IMR-90 (cell line): ENCODE data around the gene TFDP2. TPM values are rescaled to one million over a fixed set of nuclear protein-coding genes. Genes with fewer than 3 reads are reported as not detected.

ENCODE experiments used
- ATAC-seq: fragments of 200-7000 bp; cut with Tn5 transposase; 2 replicates; pipeline ENCODE4 v1.9.1; 2020; ENCODE audit warnings: low read depth, mild to moderate bottlenecking, moderate library complexity
- BruUV-seq: library from RNA; stranded (reverse); fragments of 400-500 nt; replicated peaks from 2 replicates; lab custom pipeline; 2021; lab: Mats Ljungman, UMichigan
- CTCF ChIA-PET: fragments of 300-600 bp; formaldehyde crosslinking; extraction: SDS; loops from one replicate; lab custom pipeline; 2021; ENCODE audit warnings: antibody characterized with exemption; lab: Yijun Ruan, JAX
- POLR2A ChIA-PET: fragments of 300-600 bp; sonication (Branson Sonifier 250); formaldehyde crosslinking; loops from one replicate; lab custom pipeline; 2022; ENCODE audit warnings: antibody characterized with exemption; ENCODE audit not compliant: unreplicated experiment; lab: Charles Lee
- DNase-seq: peaks from one replicate; pipeline ENCODE4 v3.0.0; 2013
- H2AFZ ChIP-seq: replicated peaks from 2 replicates; pipeline ENCODE3; 2013; ENCODE audit warnings: low read length, mild to moderate bottlenecking; ENCODE audit not compliant: poor library complexity
- H2AK5ac ChIP-seq: 2 replicates; pipeline ENCODE4 v1.6.1; 2013; ENCODE audit warnings: low read depth, low read length, inconsistent platforms
- H2AK9ac ChIP-seq: replicated peaks from 2 replicates; pipeline ENCODE3; 2013; ENCODE audit warnings: mild to moderate bottlenecking, low read depth, low read length, moderate library complexity; ENCODE audit not compliant: poor library complexity
- H2BK120ac ChIP-seq: 2 replicates; pipeline ENCODE4 v1.6.1; 2013; ENCODE audit warnings: low read depth, low read length, inconsistent platforms
- H2BK15ac ChIP-seq: 3 replicates; pipeline ENCODE4 v1.6.1; 2013; ENCODE audit warnings: low read depth, low read length, inconsistent platforms
- H2BK20ac ChIP-seq: 2 replicates; pipeline ENCODE4 v1.6.1; 2013; ENCODE audit warnings: low read depth, mild to moderate bottlenecking, inconsistent platforms, low read length, moderate library complexity
- H2BK5ac ChIP-seq: 2 replicates; pipeline ENCODE4 v1.6.1; 2013; ENCODE audit warnings: mild to moderate bottlenecking, low read depth, low read length, inconsistent platforms; ENCODE audit not compliant: poor library complexity, severe bottlenecking
- H3K14ac ChIP-seq: replicated peaks from 2 replicates; pipeline ENCODE4 v1.6.1; 2013; ENCODE audit warnings: low read depth, low read length, inconsistent platforms
- H3K18ac ChIP-seq: 2 replicates; pipeline ENCODE4 v1.6.1; 2013; ENCODE audit warnings: low read depth, low read length, control low read depth
- H3K23ac ChIP-seq: 2 replicates; pipeline ENCODE4 v1.6.1; 2013; ENCODE audit warnings: low read depth, low read length, inconsistent platforms
- H3K27ac ChIP-seq: 2 replicates; pipeline ENCODE4 v1.5.1; 2013; ENCODE audit warnings: mild to moderate bottlenecking, control low read depth, low read length; ENCODE audit not compliant: insufficient read depth
- H3K27me3 ChIP-seq: 2 replicates; pipeline ENCODE4 v1.6.1; 2013; ENCODE audit warnings: low read length; ENCODE audit not compliant: control insufficient read depth, insufficient read depth
- H3K36me3 ChIP-seq: 2 replicates; pipeline ENCODE4 v1.6.1; 2013; ENCODE audit warnings: low read length, mixed read lengths; ENCODE audit not compliant: control insufficient read depth, insufficient read depth
- H3K4ac ChIP-seq: 2 replicates; pipeline ENCODE4 v1.6.1; 2013; ENCODE audit warnings: low read depth, low read length, inconsistent platforms
- H3K4me1 ChIP-seq: 2 replicates; pipeline ENCODE4 v1.6.1; 2013; ENCODE audit warnings: low read length, mixed read lengths; ENCODE audit not compliant: control insufficient read depth, insufficient read depth
- H3K4me2 ChIP-seq: 2 replicates; pipeline ENCODE4 v1.6.1; 2013; ENCODE audit warnings: low read depth, mild to moderate bottlenecking, control low read depth, low read length, moderate library complexity
- H3K4me3 ChIP-seq: 2 replicates; pipeline ENCODE4 v1.5.1; 2013; ENCODE audit warnings: low read depth, mild to moderate bottlenecking, control low read depth, low read length, moderate library complexity; ENCODE audit not compliant: insufficient read depth
- H3K56ac ChIP-seq: 2 replicates; pipeline ENCODE4 v1.6.1; 2013; ENCODE audit warnings: low read length, inconsistent platforms; ENCODE audit not compliant: insufficient read depth; ENCODE audit errors: extremely low read depth
- H3K79me1 ChIP-seq, 2 experiments: 2 replicates each; pipeline ENCODE4 v1.6.1; 2013; ENCODE audit warnings: low read length in 2 of 2, inconsistent platforms in 1 of 2, low read depth in 1 of 2
- H3K9ac ChIP-seq: 2 replicates; pipeline ENCODE4 v1.6.1; 2013; ENCODE audit warnings: low read depth, low read length, control low read depth
- H3K9me1 ChIP-seq: 2 replicates; pipeline ENCODE4 v1.6.1; 2013; ENCODE audit warnings: low read length, inconsistent platforms; ENCODE audit not compliant: insufficient read depth
- H3K9me3 ChIP-seq: 2 replicates; pipeline ENCODE4 v1.6.1; 2013; ENCODE audit warnings: low read length; ENCODE audit not compliant: control insufficient read depth, insufficient read depth
- H4K20me1 ChIP-seq: 2 replicates; pipeline ENCODE4 v1.6.1; 2013; ENCODE audit warnings: low read length, inconsistent platforms; ENCODE audit not compliant: insufficient read depth
- H4K5ac ChIP-seq: 2 replicates; pipeline ENCODE4 v1.6.1; 2013; ENCODE audit warnings: mild to moderate bottlenecking, low read depth, low read length, control low read depth
- H4K8ac ChIP-seq, 2 experiments: 2 replicates each; pipeline ENCODE4 v1.6.1; 2013; ENCODE audit warnings: low read depth in 2 of 2, low read length in 2 of 2, control low read depth in 1 of 2, inconsistent platforms in 1 of 2
- H4K91ac ChIP-seq: 2 replicates; pipeline ENCODE4 v1.6.1; 2013; ENCODE audit warnings: low read depth, low read length, inconsistent platforms; ENCODE audit not compliant: insufficient read depth
- BHLHE40 ChIP-seq: fragments of 150-350 bp; IDR thresholded peaks from 2 replicates; pipeline ENCODE4 v1.6.1; 2016; ENCODE audit warnings: mild to moderate bottlenecking, low read depth, low read length
- CEBPB ChIP-seq: IDR thresholded peaks from 2 replicates; pipeline ENCODE4 v1.6.1; 2012; ENCODE audit warnings: low read depth, low read length, improper control_type of control experiment
- CHD1 ChIP-seq: IDR thresholded peaks from 2 replicates; pipeline ENCODE4 v1.6.1; 2012; ENCODE audit warnings: low read depth, low read length, improper control_type of control experiment
- CTCF ChIP-seq: conservative IDR thresholded peaks from 2 replicates; pipeline ENCODE4 v1.5.1; 2012; ENCODE audit warnings: mild to moderate bottlenecking, low read depth, low read length, improper control_type of control experiment
- ELK1 ChIP-seq: fragments of 150-350 bp; IDR thresholded peaks from 2 replicates; pipeline ENCODE4 v1.6.1; 2016; ENCODE audit warnings: low read depth, mild to moderate bottlenecking, low read length, moderate library complexity, borderline replicate concordance
- FOS ChIP-seq: fragments of 150-350 bp; IDR thresholded peaks from 2 replicates; pipeline ENCODE4 v1.6.1; 2016; ENCODE audit warnings: low read depth, low read length
- MAFK ChIP-seq: IDR thresholded peaks from 2 replicates; pipeline ENCODE4 v1.6.1; 2012; ENCODE audit warnings: low read depth, low read length, improper control_type of control experiment
- MAZ ChIP-seq: IDR thresholded peaks from 2 replicates; pipeline ENCODE4 v1.6.1; 2012; ENCODE audit warnings: low read depth, mild to moderate bottlenecking, low read length, improper control_type of control experiment, moderate library complexity, borderline replicate concordance
- MXI1 ChIP-seq: IDR thresholded peaks from 2 replicates; pipeline ENCODE4 v1.6.1; 2012; ENCODE audit warnings: low read depth, mild to moderate bottlenecking, low read length, moderate library complexity, borderline replicate concordance
- NFE2L2 ChIP-seq: fragments of 150-350 bp; IDR thresholded peaks from 2 replicates; pipeline ENCODE4 v1.6.1; 2016; ENCODE audit warnings: low read depth, mild to moderate bottlenecking, low read length
- POLR2A ChIP-seq: IDR thresholded peaks from 2 replicates; pipeline ENCODE4 v1.6.1; 2012; ENCODE audit warnings: mild to moderate bottlenecking, low read depth, low read length
- RAD21 ChIP-seq: IDR thresholded peaks from 2 replicates; pipeline ENCODE4 v1.6.1; 2012; ENCODE audit warnings: low read length, improper control_type of control experiment
- RCOR1 ChIP-seq: IDR thresholded peaks from 2 replicates; pipeline ENCODE4 v1.6.1; 2012; ENCODE audit warnings: mild to moderate bottlenecking, low read length, improper control_type of control experiment; ENCODE audit not compliant: insufficient replicate concordance
- RFX5 ChIP-seq: IDR thresholded peaks from 2 replicates; pipeline ENCODE4 v1.8.0; 2012; ENCODE audit warnings: low read depth, mild to moderate bottlenecking, low read length, moderate library complexity
- SMC3 ChIP-seq: fragments of 150-350 bp; IDR thresholded peaks from 2 replicates; pipeline ENCODE4 v1.6.1; 2016; ENCODE audit warnings: low read depth, mild to moderate bottlenecking, antibody characterized with exemption, low read length, moderate library complexity
- USF2 ChIP-seq: fragments of 150-350 bp; IDR thresholded peaks from 2 replicates; pipeline ENCODE4 v1.6.1; 2017; ENCODE audit warnings: mild to moderate bottlenecking, antibody characterized with exemption, low read length, low read depth
- WGBS, 2 experiments: methylation state at CpG; one replicate each; pipeline versions ENCODE4 v1.1.5 to v1.1.7; 2013; ENCODE audit warnings: missing lambda C conversion rate in 2 of 2; ENCODE audit not compliant: insufficient read length in 1 of 2; ENCODE audit errors: extremely low coverage in 2 of 2; 5-methylcytosine and 5-hydroxymethylcytosine counted together
- dilution Hi-C: fragments of 300-500 bp; cut with HindIII; formaldehyde crosslinking; loops from one replicate; pipeline ENCODE4 v1.14.3; 2018; ENCODE audit warnings: low sequenced_read_pairs; ENCODE audit not compliant: unreplicated experiment
- in situ Hi-C: fragments of 300-500 bp; cut with MboI; formaldehyde crosslinking; loops from 3 replicates; pipeline ENCODE4 v1.14.3; 2019; ENCODE audit warnings: low sequenced_read_pairs, inconsistent platforms, mixed read lengths
- intact Hi-C: fragments of 100-400 bp; cut with micrococcal nuclease; formaldehyde crosslinking; loops from 2 replicates; pipeline ENCODE4 v1.10.0; 2022
- polyA plus RNA-seq, 3 experiments: library from polyadenylated mRNA; depleted of rRNA; stranded (reverse); fragments of >200 nt; gene quantifications; 2 replicates each; pipeline ENCODE4 v1.2.3, GENCODE V29; 2012; ENCODE audit warnings: low replicate concordance in 1 of 3
- total RNA-seq: library from RNA; depleted of rRNA; stranded (reverse); fragments of >200 nt; gene quantifications from 2 replicates; pipeline ENCODE4 v1.2.3, GENCODE V29; 2012

TFDP2 gene
- total and polyA plus RNA-seq, 2 of the 4 experiments (the other 2 are of a cell fraction): 10.7 to 23.7 TPM

GRCh38 chr3:142053835-142054234, 95.5 kb downstream of the TFDP2 start:
- Histone ChIP-seq H3K18ac (no peak overlapping the region), H3K9me3 (no peaks in the 10 kb centered on the region), H2AFZ (no peak overlapping the region), H3K27ac (no peak overlapping the region), H3K4me2 (no peak overlapping the region), H3K4ac (no peak overlapping the region), H3K23ac (no peak overlapping the region), H4K91ac (no peak overlapping the region), H2BK15ac (no peak overlapping the region), H3K4me3 (no peak overlapping the region), H4K5ac (no peak overlapping the region), H3K36me3 (no peaks in the 10 kb centered on the region), H3K4me1 (no peaks in the 10 kb centered on the region), H2BK120ac (no peak overlapping the region), H2BK5ac (no peak overlapping the region), H3K56ac (no peak overlapping the region), H3K14ac (no peak overlapping the region), H4K20me1 (no peaks in the 10 kb centered on the region), H3K9me1 (no peaks in the 10 kb centered on the region), H2BK20ac (no peak overlapping the region), H4K8ac (no peak overlapping the region), H2AK9ac (no peak overlapping the region), H3K79me1 (no peaks in the 10 kb centered on the region), H2AK5ac (no peak overlapping the region), H3K9ac (no peak overlapping the region), H3K27me3 (no peaks in the 10 kb centered on the region)
- dilution Hi-C loops (no loop called here), intact Hi-C loops (no loop called here), in situ Hi-C loops (no loop called here)
- TF ChIP-seq ELK1 (no peak), CHD1 (no peak), RFX5 (no peak), CTCF (no peak), MAFK (no peak), MAZ (no peak), RCOR1 (no peak), MXI1 (no peak), USF2 (no peak), POLR2A (no peak), BHLHE40 (no peak), CEBPB (no peak), SMC3 (no peak), NFE2L2 (no peak), FOS (no peak), RAD21 (no peak)
- ATAC-seq (no peak), DNase-seq (no peak)
- CTCF ChIA-PET: no interaction called here
- no CpG with 5 or more reads among the region's 1 CpG for WGBS, 2 experiments
- POLR2A ChIA-PET: no interaction called here
- no TSS peak for BruUV-seq
